ENCODE results near the gene EVL.

The EVL gene

GRCh38 chr14:100114109-100114765, 49.0 kb downstream of the EVL start:
- no peak for DNase-seq

- no peak for DNase-seq
Measured at GRCh38 chr14:100115236-100115635, 50.0 kb downstream of the EVL start.

- no peak for DNase-seq
Measured at GRCh38 chr14:100115726-100116125, 50.5 kb downstream of the EVL start.

GRCh38 chr14:100116134-100116533, 50.9 kb downstream of the EVL start:
- no peak for DNase-seq

GRCh38 chr14:100117026-100117425, 51.8 kb downstream of the EVL start:
- DNase-seq, result no peak

DNA sequence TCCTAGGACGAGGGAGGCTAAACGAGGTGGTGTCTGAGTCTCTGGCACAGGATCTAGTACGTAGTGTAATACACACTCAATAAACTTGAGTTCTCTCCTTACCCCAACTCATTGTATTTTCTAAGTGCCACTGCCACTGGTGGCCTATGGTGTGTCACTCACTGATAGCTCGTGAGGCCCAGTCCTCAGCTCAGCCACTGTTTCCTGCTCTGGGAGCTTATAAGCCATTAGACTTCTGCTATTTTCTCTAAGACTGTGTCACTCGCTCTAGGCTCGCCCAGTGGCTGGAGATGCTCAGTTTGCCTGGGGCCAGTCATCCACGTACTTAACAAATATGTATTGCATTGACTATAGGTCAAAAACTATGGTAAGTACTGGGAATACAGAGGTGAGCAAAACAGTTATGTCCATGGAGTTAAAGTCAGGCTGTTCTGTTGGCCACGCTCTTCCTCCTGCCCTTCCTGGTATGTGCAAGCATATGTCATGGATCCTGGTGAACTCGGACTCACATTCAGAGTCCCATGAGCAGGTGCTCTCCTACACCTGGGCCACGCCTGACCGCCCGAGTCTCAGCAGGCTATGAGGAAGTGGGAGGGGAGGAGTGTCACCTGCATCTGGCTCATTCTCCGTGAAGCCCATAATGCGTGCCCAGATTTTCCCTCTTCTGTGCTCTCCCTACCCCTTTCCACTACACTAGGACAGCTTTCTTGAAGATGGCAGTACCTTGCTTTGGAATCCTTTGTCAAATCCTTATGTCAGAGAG, 52.6 kb downstream of the EVL start:
- DNase-seq, result no peak

- no peak for DNase-seq
Measured at GRCh38 chr14:100118396-100119011, 53.3 kb downstream of the EVL start.

- no peak for DNase-seq
Measured at GRCh38 chr14:100119251-100119650, 54.0 kb downstream of the EVL start.

DNA sequence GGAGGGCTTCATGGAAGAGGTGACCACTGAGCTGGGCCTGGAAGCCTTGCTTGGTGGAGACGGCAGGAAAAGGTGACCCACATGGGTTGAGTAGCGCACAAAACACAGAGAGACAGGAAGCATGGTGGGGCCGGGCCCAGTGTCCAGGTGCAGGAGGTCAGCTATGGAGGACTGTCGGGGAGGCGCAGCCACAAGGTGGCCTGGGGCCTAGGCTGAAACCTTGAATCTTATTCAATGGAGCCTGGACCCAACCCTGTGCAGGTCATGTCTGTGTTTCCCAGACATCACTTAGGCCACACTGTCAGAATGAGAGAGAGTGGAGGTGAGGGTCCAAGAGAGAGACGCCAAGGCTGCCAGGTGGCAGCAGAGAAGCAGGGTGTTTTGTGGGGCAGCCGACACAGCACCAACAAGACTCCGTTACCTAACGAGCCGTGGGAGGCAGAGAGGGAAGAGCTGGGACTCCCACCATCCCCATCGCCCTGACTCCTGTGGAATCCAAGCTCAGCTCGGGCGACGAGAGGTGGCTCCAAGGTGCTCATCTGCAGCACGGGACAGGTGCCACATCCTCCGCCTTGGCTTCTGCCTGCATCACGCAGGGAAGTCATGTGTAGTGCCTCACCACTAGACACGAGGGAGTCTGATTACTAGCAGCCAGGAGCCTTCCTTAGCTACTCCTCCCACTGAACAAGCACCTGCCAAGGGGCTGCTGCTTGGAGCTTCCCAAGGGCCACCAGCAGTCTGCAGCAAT, 55.5 kb downstream of the EVL start:
- DNase-seq, result no peak

GRCh38 chr14:100121643-100122480, 56.6 kb downstream of the EVL start:
- DNase-seq, result no peak

DNA sequence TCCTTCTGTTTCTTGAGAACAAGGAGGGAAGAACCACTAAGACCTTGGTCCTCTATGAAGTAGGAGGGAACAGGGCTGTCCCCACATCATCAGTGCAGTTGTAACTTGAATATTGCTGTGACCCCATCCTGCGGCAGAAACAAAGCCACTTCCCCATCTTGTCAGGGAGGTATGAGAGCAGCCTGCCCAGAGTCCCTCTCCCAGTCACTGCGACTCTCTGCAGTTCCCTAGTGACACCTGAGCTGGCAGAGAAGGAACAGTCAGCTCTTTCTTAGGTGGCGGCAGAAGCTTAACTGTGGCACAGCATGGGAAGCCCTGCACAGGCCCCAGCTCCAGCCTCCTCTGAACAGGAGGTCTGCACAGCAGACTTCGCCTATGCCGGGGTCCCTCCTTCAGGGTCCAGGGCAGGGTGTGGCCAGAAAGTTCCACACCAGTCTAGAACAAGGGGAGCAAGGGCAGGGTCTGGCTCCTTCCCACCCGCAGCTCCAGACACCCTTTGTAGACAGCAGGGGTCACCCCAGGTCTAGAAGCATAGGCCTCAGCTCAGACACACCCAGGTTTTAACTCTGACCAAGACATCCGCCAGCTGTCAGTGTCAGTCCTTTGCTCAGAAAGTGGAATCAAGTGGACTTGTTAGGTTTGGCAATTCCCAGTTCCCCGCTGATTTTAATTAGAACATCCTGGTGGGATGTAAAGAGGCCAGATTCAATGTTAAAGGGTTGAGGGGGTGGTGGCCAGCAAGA, 57.4 kb downstream of the EVL start:
- no peak for DNase-seq

GRCh38 chr14:100123618-100124017, 58.4 kb downstream of the EVL start:
- no peak for DNase-seq

- DNase-seq, result no peak
Measured at GRCh38 chr14:100124551-100125088, 59.4 kb downstream of the EVL start.

- DNase-seq, result no peak
Measured at GRCh38 chr14:100126401-100126800, 61.2 kb downstream of the EVL start.

GRCh38 chr14:100127853-100128455, 62.7 kb downstream of the EVL start:
- DNase-seq, result no peak

- no peak for DNase-seq
Measured at GRCh38 chr14:100128688-100129087, 63.5 kb downstream of the EVL start.

DNA sequence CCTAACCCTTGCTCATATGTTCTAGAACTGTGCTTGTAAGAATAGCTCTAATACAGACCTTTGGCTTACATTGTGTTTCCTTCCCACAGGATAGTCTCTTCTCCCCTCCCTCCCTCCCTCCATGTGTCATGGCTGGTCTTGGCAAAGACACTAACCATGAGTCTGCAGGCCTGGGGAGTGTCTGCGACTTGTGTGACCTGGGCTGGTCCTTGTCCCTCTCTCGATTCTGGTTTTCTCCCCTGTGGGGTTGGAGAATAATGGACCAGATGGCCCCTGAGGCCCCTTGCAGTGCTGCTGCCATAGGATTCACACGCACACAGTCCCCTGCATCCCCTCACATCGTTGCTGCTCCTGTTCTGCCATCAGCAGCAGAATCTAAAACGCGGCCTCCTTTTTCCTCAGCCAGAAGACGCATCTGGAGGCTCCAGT, 64.0 kb downstream of the EVL start:
- DNase-seq, result no peak

GRCh38 chr14:100130521-100130920, 65.3 kb downstream of the EVL start:
- DNase-seq, result no peak

DNA sequence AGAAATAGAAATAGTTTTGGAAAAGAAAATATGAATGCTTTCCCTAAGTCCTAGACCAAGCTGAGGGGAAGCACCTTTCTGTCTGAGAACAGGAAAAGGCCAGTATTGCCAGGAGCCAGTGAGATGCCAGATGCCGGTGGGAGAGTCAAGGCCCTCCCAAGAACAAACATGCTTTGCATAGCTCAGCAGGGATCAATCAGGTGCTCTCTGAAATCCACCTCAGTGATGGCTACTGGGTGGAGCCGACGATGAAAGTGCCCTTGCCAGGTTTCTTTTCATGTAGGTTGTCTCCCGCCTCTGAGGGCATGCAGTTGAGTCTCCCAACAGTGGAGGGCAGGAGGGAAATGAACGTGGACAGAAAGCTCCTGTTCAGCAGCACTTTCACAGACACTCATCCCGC, 66.0 kb downstream of the EVL start:
- DNase-seq, result no peak

DNA sequence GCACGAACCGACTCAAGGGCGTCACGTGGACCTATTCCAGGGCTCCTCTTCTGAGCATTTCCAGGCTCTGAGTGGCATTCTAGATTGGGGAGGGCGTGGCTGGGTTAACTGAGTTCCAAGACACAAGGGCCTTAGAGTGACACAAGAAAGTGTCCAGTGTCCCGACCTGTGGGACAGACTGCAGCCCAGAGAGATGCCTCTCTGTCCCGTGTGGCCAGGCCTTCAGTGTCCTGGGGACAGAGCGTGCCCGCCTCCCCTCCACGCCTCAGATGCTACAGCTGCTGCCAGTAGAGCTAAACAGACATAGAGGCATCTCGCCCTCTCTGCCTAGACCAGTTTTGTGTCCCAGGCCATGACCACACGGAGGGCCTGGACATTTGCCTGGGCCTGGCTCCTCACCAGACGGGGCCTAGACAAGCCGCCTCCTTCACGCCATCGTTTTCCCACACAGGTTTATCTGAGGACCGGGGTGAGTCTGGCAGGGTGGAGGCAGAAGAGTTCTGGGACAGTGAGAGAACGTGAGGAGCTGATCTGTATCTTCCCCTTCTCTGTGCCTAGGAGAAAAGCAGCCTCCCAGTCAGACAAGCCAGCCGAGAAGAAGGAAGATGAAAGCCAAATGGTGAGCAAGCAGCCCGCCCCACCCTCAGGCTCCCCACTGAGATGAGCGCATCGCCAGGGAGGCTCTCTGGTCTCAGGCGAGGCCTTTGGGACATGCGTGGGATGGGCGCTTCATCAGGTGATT, 67.1 kb downstream of the EVL start:
- no peak for DNase-seq

All from CD4-positive, alpha-beta T cell treated with Interleukin-4 for 1 hour (primary cell).